H9 (cell line): ENCODE data around the gene MYRIP. TPM values are rescaled to one million over a fixed set of nuclear protein-coding genes. Genes with fewer than 3 reads are reported as not detected.

Experiments used
- DNase-seq: peaks from one replicate; pipeline ENCODE4 v3.0.0-alpha.2; 2017
- H2AFZ ChIP-seq: one replicate; pipeline ENCODE4 v1.6.1; 2013; ENCODE audit warnings: mild to moderate bottlenecking, low read length, control low read depth, moderate library complexity
- H2AK5ac ChIP-seq: 2 replicates; pipeline ENCODE4 v1.6.1; 2013; ENCODE audit warnings: low read length, control low read depth, mixed read lengths; ENCODE audit not compliant: insufficient read length
- H2BK120ac ChIP-seq: one replicate; pipeline ENCODE4 v1.6.1; 2013; ENCODE audit warnings: low read depth, mild to moderate bottlenecking, low read length, control low read depth, inconsistent platforms; ENCODE audit not compliant: poor library complexity, severe bottlenecking
- H2BK12ac ChIP-seq: 2 replicates; pipeline ENCODE4 v1.6.1; 2013; ENCODE audit warnings: low read length, control low read depth, mixed read lengths, low read depth; ENCODE audit not compliant: insufficient read length
- H2BK15ac ChIP-seq: 2 replicates; pipeline ENCODE4 v1.6.1; 2013; ENCODE audit warnings: low read depth, low read length, control low read depth
- H2BK20ac ChIP-seq: one replicate; pipeline ENCODE4 v1.6.1; 2013; ENCODE audit warnings: low read depth, mild to moderate bottlenecking, low read length, control low read depth, inconsistent platforms; ENCODE audit not compliant: poor library complexity, severe bottlenecking
- H2BK5ac ChIP-seq: 2 replicates; pipeline ENCODE4 v1.6.1; 2013; ENCODE audit warnings: low read length, control low read depth, mixed read lengths; ENCODE audit not compliant: insufficient read length
- H3K14ac ChIP-seq: 2 replicates; pipeline ENCODE4 v1.6.1; 2013; ENCODE audit warnings: low read length, control low read depth; ENCODE audit not compliant: insufficient read depth
- H3K18ac ChIP-seq: 2 replicates; pipeline ENCODE4 v1.6.1; 2013; ENCODE audit warnings: low read depth, mild to moderate bottlenecking, mixed read lengths, low read length, control low read depth; ENCODE audit not compliant: insufficient read length
- H3K23ac ChIP-seq: 2 replicates; pipeline ENCODE4 v1.6.1; 2013; ENCODE audit warnings: low read length, control low read depth, mixed read lengths, low read depth; ENCODE audit not compliant: insufficient read length
- H3K23me2 ChIP-seq: 2 replicates; pipeline ENCODE4 v1.6.1; 2013; ENCODE audit warnings: low read depth, mild to moderate bottlenecking, mixed read lengths, low read length, control low read depth; ENCODE audit not compliant: insufficient read length, poor library complexity, severe bottlenecking
- H3K27ac ChIP-seq: 2 replicates; pipeline ENCODE4 v1.5.1; 2013; ENCODE audit warnings: low read length, control low read depth, mixed read lengths, low read depth; ENCODE audit not compliant: insufficient read length
- H3K27me3 ChIP-seq: 2 replicates; pipeline ENCODE4 v1.6.1; 2013; ENCODE audit warnings: low read length, control low read depth, inconsistent platforms; ENCODE audit not compliant: insufficient read depth
- H3K4ac ChIP-seq: 2 replicates; pipeline ENCODE4 v1.6.1; 2013; ENCODE audit warnings: low read depth, mild to moderate bottlenecking, control low read depth, inconsistent platforms, low read length, moderate library complexity
- H3K4me1 ChIP-seq: 2 replicates; pipeline ENCODE4 v1.6.1; 2013; ENCODE audit warnings: low read length, control low read depth, inconsistent platforms; ENCODE audit not compliant: insufficient read depth
- H3K4me2 ChIP-seq: 2 replicates; pipeline ENCODE4 v1.6.1; 2013; ENCODE audit warnings: low read length, control low read depth, mixed read lengths; ENCODE audit not compliant: insufficient read length, insufficient read depth
- H3K56ac ChIP-seq: 2 replicates; pipeline ENCODE4 v1.6.1; 2013; ENCODE audit warnings: low read depth, mild to moderate bottlenecking, mixed read lengths, low read length, control low read depth; ENCODE audit not compliant: insufficient read length
- H3K79me1 ChIP-seq: 2 replicates; pipeline ENCODE4 v1.6.1; 2013; ENCODE audit warnings: low read depth, mild to moderate bottlenecking, moderate library complexity, low read length, control low read depth, inconsistent platforms; ENCODE audit not compliant: insufficient read depth, poor library complexity, severe bottlenecking
- H3K79me2 ChIP-seq: 2 replicates; pipeline ENCODE4 v1.6.1; 2013; ENCODE audit warnings: low read length, control low read depth, inconsistent platforms; ENCODE audit not compliant: insufficient read depth
- H3K9ac ChIP-seq: 2 replicates; pipeline ENCODE4 v1.6.1; 2013; ENCODE audit warnings: low read length, control low read depth, mixed read lengths; ENCODE audit not compliant: insufficient read length; ENCODE audit errors: extremely low read depth
- H3K9me3 ChIP-seq: one replicate; pipeline ENCODE4 v1.6.1; 2013; ENCODE audit warnings: low read depth, low read length, inconsistent platforms; ENCODE audit not compliant: control insufficient read depth
- H3T11ph ChIP-seq: one replicate; pipeline ENCODE4 v1.6.1; 2013; ENCODE audit warnings: mild to moderate bottlenecking, low read length, control low read depth, inconsistent platforms
- H4K20me1 ChIP-seq: one replicate; pipeline ENCODE4 v1.6.1; 2013; ENCODE audit not compliant: control insufficient read depth, insufficient read length, insufficient read depth
- H4K5ac ChIP-seq: 2 replicates; pipeline ENCODE4 v1.6.1; 2013; ENCODE audit warnings: low read depth, mild to moderate bottlenecking, mixed read lengths, low read length, control low read depth; ENCODE audit not compliant: insufficient read length
- H4K8ac ChIP-seq: replicated peaks from 2 replicates; pipeline ENCODE4 v1.6.1; 2013; ENCODE audit warnings: low read length, control low read depth, mixed read lengths, low read depth; ENCODE audit not compliant: insufficient read length
- H4K91ac ChIP-seq: 2 replicates; pipeline ENCODE4 v1.6.1; 2013; ENCODE audit warnings: low read depth, mild to moderate bottlenecking, moderate library complexity, mixed read lengths, low read length, control low read depth; ENCODE audit not compliant: insufficient read length
- H3K27ac Mint-ChIP-seq, 3 experiments: 2 replicates in 2 of 3; 3 replicates in 1 of 3; pipeline ENCODE4 v1.8.0; 2020 to 2021; ENCODE audit warnings: mixed read lengths in 3 of 3, mild to moderate bottlenecking in 1 of 3, moderate library complexity in 1 of 3
- H3K27me3 Mint-ChIP-seq: 2 replicates; pipeline ENCODE4 v1.8.0; 2021; ENCODE audit warnings: low read depth, mild to moderate bottlenecking, moderate library complexity, mixed read lengths
- H3K36me3 Mint-ChIP-seq, 3 experiments: 2 replicates in 2 of 3; 3 replicates in 1 of 3; pipeline ENCODE4 v1.8.0; 2020 to 2021; ENCODE audit warnings: low read depth in 3 of 3, mixed read lengths in 3 of 3; ENCODE audit not compliant: insufficient read depth in 1 of 3
- H3K4me1 Mint-ChIP-seq, 2 experiments: 2 replicates each; pipeline ENCODE4 v1.8.0; 2020; ENCODE audit warnings: mixed read lengths in 2 of 2
- H3K4me3 Mint-ChIP-seq, 2 experiments: 2 replicates in 1 of 2; 3 replicates in 1 of 2; pipeline ENCODE4 v1.8.0; 2020 to 2021; ENCODE audit warnings: mild to moderate bottlenecking in 2 of 2, mixed read lengths in 2 of 2, moderate library complexity in 1 of 2
- H3K9me3 Mint-ChIP-seq, 2 experiments: 2 replicates in 1 of 2; 3 replicates in 1 of 2; pipeline ENCODE4 v1.8.0; 2020; ENCODE audit warnings: mild to moderate bottlenecking in 2 of 2, mixed read lengths in 2 of 2, moderate library complexity in 1 of 2
- WGBS: extraction: QIAGEN DNeasy Blood & Tissue Kit; methylation state at CpG from one replicate; pipeline ENCODE4 v1.1.7; 2013; ENCODE audit warnings: missing lambda C conversion rate, low lambda C conversion rate, mixed read lengths; ENCODE audit not compliant: insufficient read length; ENCODE audit errors: extremely low coverage; 5-methylcytosine and 5-hydroxymethylcytosine counted together
- total RNA-seq: library from RNA; stranded (reverse); gene quantifications from 2 replicates; pipeline ENCODE4 v1.2.1, GENCODE V29; 2021
- TF ChIP-seq, protein P1 (sequence below): fragments of 200-600 bp; sonication (generic); conservative IDR thresholded peaks from 3 replicates; pipeline ENCODE4 v1.8.0; 2021; ENCODE audit warnings: antibody characterized with exemption, mild to moderate bottlenecking

Gene MYRIP
- total RNA-seq, 1 experiment from 2014 or later, result 1.8 TPM

DNA sequence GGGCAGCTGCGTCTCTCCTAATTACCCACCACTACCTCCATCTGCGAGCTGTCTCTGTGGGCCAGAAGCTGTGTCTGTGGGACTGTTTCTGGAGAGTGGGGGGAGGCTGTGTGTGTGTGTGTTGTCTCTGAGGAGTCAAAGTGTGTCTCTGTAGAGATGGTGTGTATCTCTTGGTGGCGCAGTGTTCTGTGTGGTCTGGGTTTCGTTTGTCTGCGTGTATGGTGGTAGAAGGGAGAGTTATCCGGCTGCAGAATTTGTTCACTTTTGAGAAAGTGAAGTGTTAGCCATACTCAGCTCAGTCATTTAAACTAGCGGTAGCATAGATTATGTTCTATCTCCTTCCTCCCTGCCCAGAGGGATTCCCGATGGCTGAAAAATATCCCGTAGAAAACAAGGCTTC is 2.2 kb downstream of the MYRIP start:
- Mint-ChIP-seq H3K27ac (no peak overlapping the region), H3K27me3 (peaks cover 57% of the 10 kb centered on the region), H3K9me3 (no peaks in the 10 kb centered on the region), H3K4me3 (no peak overlapping the region; a peak in 1 of 5 replicates), H3K36me3 (no peaks in the 10 kb centered on the region; a peak in 2 of 7 replicates), H3K4me1 (peaks cover 23 to 28% of the 10 kb centered on the region in 2 experiments)
- H3K14ac ChIP-seq, result no peak overlapping the region
- WGBS, result no CpG with 5 or more reads among the region's 9 CpGs
- peaks cover 15% of the 10 kb centered on the region for H3K27me3 ChIP-seq
- H2BK20ac ChIP-seq, result no peak overlapping the region
- H3K79me1 ChIP-seq, result no peaks in the 10 kb centered on the region
- no peak overlapping the region for H2AFZ ChIP-seq
- H2AK5ac ChIP-seq, result no peak overlapping the region
- H2BK120ac ChIP-seq, result no peak overlapping the region
- H4K91ac ChIP-seq, result no peak overlapping the region
- H3K4me2 ChIP-seq, result no peak overlapping the region
- H3K23me2 ChIP-seq, result peaks cover 25% of the 10 kb centered on the region
- TF ChIP-seq, protein P1, sequence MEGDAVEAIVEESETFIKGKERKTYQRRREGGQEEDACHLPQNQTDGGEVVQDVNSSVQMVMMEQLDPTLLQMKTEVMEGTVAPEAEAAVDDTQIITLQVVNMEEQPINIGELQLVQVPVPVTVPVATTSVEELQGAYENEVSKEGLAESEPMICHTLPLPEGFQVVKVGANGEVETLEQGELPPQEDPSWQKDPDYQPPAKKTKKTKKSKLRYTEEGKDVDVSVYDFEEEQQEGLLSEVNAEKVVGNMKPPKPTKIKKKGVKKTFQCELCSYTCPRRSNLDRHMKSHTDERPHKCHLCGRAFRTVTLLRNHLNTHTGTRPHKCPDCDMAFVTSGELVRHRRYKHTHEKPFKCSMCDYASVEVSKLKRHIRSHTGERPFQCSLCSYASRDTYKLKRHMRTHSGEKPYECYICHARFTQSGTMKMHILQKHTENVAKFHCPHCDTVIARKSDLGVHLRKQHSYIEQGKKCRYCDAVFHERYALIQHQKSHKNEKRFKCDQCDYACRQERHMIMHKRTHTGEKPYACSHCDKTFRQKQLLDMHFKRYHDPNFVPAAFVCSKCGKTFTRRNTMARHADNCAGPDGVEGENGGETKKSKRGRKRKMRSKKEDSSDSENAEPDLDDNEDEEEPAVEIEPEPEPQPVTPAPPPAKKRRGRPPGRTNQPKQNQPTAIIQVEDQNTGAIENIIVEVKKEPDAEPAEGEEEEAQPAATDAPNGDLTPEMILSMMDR, result no peak
- H2BK12ac ChIP-seq, result no peak overlapping the region
- no peak overlapping the region for H3K9ac ChIP-seq
- H2BK15ac ChIP-seq, result no peak overlapping the region
- no peak overlapping the region for H3K4ac ChIP-seq
- no peak overlapping the region for H2BK5ac ChIP-seq
- no peak overlapping the region for H4K8ac ChIP-seq
- no peak overlapping the region for H3K27ac ChIP-seq
- no peak overlapping the region for H3T11ph ChIP-seq
- no peaks in the 10 kb centered on the region for H4K20me1 ChIP-seq
- no peak for DNase-seq
- H4K5ac ChIP-seq, result no peak overlapping the region
- no peak overlapping the region for H3K56ac ChIP-seq
- peaks cover 5% of the 10 kb centered on the region; the same call in 1 of the 2 replicates for H3K4me1 ChIP-seq
- H3K23ac ChIP-seq, result no peak overlapping the region
- H3K9me3 ChIP-seq, result no peaks in the 10 kb centered on the region
- H3K18ac ChIP-seq, result no peak overlapping the region
- no peaks in the 10 kb centered on the region for H3K79me2 ChIP-seq
